Islet of Langerhans (tissue), 1 donor: ENCODE data around the gene LARP1.

Experiments used
- FAIRE-seq: peaks from one replicate; lab custom pipeline; 2011; peaks lifted over from hg19 to GRCh38; lab: Jason Lieb, UNC

The LARP1 gene

DNA sequence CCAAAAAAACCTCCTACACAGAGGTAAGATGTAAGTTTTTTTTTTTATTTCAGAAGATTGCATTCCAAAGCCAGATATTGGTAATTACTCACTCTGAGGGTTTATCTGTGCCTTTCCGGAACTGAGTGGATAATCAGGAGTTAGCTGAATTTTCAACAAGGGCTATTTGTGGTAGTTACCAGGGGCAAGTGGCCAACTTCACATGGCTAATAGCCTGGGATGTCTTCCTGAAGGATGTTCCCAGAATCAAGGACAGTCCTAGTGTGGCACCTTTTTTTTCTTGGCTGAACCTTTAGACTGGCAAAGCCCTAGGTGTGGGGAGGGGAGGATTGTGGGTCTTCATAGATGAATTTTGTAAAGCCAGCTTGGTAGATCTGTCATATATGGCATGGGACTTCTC is 7.1 kb downstream of the LARP1 start:
- FAIRE-seq: no peak

- FAIRE-seq: no peak
Measured at GRCh38 chr5:154762700-154763099, 7.5 kb downstream of the LARP1 start.

DNA sequence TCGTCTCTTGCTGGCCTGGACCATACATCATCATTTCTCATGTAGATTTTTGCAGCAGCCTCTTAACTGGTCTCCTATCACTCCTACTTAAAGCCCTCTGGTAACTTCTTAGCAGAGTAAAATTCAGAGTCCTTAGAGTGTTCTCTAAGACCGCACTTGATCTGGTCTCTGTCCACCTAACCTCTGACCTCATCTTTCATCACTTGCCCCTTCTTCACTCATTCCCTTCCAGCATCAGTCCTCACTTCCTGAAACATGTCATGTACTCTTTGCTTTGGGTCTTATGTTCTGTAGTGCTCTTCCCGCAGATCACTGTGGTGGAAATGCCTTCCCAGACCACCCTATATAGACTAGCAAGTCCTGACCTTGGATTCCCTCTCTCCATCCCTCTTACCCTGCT is 9.8 kb downstream of the LARP1 start:
- no peak for FAIRE-seq

DNA sequence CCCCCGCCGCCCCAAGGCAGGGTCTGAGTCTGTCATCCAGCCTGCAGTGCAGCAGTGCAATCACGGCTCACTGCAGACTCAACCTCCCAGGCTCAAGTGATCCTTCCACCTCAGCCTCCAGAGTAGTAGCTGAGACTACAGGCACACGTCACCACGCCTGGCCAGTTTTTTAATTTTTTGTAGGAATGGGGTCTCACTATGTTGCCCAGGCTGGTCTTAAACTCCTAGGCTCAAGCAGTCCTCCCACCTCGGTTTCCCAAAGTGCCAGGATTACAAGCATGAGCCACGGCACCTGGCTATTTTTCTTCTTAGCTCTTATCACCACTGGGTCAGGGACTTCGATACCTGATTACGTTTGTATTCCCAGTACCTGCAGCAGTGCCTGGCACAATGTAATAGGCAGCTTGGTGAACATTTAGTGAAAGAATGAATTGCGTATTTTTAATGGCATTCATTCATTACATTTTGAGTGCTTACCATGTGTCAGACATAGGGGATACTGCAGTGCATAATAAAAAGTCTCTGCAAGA is 10.3 kb downstream of the LARP1 start:
- no peak for FAIRE-seq

DNA sequence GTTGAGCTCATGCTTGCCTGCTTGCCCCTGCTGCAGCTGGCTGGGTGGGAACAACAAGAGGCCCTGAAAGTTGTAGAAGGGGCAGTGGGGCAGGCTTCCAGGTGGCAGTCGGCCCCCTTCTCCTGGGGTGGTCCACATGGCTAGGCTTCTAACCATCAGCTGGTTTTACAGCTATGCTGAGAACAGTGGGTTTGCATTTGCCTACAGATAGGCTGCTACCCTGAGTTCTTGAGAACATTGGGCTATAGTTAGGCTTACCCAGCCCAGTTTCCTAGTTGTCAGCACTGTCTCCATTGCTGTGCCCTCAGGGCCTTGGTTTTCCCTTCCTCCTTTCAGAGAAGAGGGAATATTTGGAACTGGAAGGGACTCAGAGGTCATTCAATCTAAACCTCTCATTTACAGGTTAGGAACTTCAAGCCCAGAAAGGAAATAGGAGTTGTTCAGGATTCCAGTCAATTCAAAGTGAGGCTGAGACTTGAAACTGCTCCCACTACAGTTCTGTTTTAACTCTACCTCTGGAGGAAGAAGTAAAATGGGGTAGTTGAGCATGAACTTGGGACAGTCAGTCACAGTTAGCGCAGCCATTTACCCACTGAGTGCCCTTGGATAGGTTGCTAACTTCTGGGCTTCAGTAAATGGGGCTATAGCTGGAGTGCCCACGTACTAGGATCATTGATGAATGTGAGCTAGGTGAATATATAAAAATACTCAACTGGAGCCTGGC is 11.5 kb downstream of the LARP1 start:
- no peak for FAIRE-seq

- no peak for FAIRE-seq
Measured at GRCh38 chr5:154767576-154767975, 12.4 kb downstream of the LARP1 start.

GRCh38 chr5:154768207-154768606 is 13.0 kb downstream of the LARP1 start:
- no peak for FAIRE-seq

DNA sequence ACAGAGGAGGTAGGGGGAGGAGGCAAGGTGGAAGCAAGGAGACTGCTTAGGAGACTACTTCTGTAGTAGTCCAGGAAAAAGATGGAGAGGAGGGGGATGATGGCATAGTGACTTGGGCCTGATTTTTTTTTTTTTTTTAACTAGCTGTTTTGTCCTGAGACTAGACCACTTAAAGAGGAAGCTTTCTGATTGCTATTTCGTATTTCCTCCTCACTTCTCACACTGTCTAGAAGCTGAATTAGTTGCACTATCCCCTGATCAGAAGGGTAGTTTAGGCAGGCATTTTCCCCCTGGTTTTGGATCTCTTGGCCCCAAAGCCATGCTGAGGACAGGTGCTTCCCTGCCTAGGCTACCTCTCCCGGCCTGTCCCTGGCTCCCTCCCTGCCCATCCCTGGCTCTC is 14.9 kb downstream of the LARP1 start:
- no peak for FAIRE-seq

DNA sequence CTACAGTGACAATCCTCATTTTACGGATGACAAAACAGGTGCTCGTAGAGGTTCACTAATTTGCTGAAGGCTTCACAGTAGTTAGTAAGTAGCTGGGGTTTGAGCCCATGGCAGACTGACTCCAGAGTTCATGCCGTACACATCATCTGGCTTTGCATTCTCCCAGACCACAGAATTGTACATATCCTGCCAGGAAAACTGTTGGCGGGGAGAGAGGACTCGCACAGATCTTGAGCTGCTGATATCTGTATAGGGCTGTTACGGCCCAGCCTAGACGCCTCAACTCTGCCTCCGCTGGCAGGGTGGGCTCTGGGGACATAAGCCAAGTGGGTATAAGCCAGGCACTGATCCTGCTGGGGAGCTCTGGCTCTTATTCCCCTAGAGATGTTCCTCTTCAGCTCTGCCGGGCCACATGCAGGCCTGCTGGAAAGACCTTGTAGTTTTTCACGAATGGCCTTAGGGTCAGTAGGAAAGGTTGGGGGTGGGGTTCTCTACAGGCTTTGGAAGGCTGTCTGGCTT is 16.3 kb downstream of the LARP1 start:
- FAIRE-seq: no peak

GRCh38 chr5:154773326-154773725 is 18.1 kb downstream of the LARP1 start:
- no peak for FAIRE-seq

GRCh38 chr5:154776167-154776566 is 21.0 kb downstream of the LARP1 start:
- no peak for FAIRE-seq

DNA sequence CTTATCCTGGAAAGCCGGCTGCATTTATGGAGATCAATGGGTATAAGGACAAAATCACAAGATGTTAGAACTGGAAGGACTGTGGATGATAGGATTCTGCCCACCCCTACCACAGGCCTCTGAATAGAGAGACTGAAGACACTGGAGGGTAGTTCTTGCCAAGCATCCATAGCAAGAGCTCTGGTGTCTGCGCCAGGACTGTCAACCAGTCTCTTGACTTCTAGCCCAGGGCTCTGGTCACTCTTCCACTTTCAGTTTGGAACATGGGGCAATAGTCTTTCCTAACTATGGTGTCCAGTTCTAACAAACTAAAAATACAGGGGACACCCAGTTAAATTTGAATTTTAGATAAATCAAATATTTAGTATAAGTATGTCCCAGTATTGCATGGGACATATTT is 23.4 kb downstream of the LARP1 start:
- no peak for FAIRE-seq

GRCh38 chr5:154779105-154779504 is 23.9 kb downstream of the LARP1 start:
- FAIRE-seq: no peak

DNA sequence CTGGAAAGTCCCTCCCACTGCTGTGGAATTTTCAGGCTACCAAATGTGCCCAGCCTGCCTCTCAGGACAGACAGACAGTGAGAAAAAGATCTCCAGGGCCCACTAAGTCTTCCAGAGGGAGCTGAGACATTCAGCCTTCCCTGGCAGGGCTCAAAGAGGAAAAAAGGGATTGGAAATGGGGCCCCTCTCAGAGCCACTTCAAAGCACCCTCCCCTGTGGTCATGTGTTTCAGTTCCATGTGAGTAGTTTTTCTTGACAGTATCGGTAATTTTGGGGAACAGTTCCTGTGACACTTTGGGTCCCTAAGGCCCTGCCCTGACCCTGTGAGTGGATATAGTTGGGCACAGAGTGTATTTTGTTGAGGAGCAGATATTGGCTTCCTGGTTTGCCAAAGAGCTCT is 25.0 kb downstream of the LARP1 start:
- FAIRE-seq: no peak

DNA sequence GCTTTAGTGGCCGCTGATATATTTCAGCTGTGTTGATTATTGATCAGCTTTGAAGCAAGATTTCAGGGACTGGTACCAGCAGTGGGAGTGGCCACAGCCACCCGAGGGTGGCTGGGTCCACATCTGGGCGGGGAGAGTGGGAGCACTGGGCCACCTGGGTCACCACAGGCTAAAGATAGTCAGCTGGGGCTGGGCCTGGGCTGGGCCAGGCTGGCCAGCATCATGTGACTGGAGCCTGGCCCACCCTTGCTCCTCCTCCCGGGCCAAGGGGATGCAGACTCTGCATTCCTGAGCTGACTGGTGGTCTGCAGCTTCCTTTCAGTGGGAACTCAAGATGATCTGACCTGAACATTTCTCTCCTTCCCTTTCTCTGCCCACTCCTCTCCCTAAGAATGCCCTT is 27.1 kb downstream of the LARP1 start:
- FAIRE-seq: no peak

GRCh38 chr5:154782812-154783592 is 27.8 kb downstream of the LARP1 start:
- no peak for FAIRE-seq

DNA sequence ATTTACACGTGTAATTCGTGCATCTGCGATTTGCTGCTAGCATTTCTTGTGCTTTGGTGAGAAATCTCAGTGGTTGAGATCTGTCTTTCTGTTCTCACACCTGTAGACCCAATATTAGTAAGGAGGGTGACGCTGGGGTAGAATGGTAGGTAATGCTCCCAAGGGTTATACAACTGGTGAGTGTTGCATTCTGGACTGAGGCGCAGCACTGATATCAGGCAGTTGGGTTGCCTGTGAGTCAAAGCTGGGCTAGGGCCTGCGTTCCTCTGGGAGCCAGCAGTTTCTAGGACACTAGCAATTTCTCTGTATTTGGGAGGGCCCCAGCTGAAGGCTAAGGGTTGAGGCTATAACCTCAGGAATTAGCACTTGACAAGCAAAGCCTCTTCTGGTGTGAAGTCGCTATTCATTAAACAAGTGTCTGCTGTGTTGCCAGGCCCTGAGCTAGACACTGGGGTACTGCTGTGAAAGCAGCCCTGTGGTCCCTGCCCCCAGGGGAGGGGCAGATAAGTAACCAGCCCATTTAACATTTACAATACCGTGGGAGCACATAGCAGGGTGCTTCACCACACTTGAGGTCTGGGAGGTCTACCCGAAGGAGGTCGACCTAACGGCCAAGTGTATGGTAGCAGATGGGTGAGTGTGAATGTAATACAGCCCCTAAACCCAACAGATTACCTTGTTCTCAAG is 28.7 kb downstream of the LARP1 start:
- FAIRE-seq: no peak

DNA sequence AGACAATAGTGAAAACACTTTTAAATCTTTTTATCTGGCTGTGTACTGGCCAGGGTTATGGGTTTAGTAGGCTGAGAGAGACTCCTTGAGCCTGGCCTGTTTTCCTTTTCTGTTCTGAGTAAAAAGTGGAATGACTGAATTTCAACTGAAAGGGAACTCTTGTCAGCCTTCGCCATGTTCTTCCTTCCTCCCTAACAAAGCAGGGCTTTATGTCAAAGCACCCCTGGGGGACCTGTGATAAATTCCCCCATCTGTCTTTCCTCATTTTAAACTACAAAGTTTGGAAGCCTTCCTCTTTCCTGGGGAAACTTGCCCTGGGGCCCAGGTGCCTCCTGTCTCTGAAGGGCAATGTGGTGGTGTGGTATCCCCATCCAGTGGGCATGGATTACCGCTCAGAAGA is 29.7 kb downstream of the LARP1 start:
- no peak for FAIRE-seq

GRCh38 chr5:154786414-154786813 is 31.2 kb downstream of the LARP1 start:
- FAIRE-seq: no peak

DNA sequence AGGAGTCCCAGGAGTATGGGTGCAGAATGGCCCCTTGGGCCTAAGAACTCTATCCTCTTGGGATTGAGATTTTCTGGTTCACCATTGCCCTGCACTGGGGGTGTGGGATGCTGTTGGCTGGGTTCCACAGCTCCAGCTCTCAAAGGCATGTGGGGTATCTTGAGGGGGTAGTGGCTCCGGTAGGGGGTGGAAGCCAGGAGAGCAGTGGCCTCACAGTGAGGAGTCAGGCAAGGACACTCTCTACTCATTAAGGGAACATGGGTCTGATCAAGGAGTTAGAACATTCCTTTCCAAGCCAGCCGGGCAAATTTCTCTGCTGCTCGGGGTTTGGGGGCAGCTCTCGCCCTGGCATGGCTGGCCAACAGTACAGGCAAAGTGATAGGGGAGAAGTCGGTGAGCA is 33.0 kb downstream of the LARP1 start:
- FAIRE-seq: no peak

- no peak for FAIRE-seq
Measured at GRCh38 chr5:154791535-154791934, 36.4 kb downstream of the LARP1 start.

DNA sequence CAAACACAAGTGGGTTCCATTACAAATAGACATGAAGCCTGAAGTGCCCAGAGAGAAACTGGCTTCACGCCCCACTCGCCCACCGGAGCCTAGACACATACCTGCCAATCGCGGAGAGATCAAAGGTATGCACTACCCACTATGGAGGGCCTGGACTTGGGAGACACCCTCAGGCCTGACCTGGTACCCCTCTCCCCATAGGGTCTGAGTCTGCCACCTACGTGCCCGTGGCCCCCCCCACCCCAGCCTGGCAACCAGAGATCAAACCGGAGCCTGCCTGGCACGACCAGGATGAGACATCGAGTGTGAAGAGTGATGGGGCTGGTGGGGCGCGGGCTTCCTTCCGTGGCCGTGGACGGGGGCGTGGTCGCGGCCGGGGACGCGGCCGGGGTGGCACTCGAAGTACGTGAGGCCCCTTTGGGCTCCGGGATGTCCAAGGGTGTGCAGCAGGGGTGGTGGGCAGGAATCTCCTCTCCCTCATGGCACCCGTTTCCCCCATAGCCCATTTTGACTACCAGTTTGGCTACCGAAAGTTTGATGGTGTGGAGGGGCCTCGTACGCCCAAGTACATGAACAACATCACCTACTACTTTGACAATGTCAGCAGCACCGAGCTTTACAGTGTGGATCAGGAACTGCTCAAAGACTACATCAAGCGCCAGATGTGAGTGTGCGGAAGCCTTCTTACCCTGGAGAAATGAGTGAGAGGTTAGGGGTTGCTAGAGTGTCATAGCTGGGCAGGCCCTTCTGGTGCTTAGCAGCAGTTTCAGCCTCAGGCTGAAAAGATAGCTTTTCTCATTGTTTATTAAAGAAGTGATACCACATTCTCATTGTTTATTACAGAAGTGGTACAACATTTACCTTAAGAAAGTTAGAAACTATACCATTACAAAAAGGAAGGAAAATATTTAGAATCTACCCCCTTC is 38.7 kb downstream of the LARP1 start:
- FAIRE-seq: no peak
